ENCODE results near the gene C16orf92.

The C16orf92 gene

DNA sequence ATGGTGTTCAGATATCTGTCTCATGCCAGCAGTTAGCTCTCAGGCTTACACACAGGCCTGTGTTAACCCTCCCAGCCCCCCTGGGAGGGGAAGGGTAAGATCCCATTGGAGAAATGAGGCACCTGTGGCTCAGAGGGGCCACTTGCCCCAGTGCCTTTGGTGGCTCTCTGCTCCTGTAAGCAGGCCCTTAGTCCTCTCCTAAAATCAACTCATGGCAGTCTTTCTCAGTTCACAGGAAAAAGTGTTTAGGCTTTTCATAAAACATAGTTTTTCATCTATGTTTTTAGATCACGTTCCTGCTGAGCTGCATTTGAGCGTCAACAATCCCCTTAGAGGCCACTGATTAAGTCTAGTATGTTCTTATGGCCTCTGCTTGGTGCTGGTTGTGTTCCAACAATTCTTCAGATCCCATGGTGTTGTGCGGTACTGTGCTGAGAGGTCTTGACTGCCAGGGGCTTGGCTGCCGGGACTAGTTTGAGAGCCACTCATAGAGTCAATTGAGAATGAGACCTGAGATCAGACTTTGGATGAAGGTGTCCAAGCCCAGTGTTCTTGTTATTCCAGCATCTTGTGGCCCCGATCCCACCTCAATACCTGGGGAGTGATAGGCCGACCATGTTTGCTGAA lies 38.7 kb upstream of the C16orf92 start:
- TF ChIP-seq, protein P1, sequence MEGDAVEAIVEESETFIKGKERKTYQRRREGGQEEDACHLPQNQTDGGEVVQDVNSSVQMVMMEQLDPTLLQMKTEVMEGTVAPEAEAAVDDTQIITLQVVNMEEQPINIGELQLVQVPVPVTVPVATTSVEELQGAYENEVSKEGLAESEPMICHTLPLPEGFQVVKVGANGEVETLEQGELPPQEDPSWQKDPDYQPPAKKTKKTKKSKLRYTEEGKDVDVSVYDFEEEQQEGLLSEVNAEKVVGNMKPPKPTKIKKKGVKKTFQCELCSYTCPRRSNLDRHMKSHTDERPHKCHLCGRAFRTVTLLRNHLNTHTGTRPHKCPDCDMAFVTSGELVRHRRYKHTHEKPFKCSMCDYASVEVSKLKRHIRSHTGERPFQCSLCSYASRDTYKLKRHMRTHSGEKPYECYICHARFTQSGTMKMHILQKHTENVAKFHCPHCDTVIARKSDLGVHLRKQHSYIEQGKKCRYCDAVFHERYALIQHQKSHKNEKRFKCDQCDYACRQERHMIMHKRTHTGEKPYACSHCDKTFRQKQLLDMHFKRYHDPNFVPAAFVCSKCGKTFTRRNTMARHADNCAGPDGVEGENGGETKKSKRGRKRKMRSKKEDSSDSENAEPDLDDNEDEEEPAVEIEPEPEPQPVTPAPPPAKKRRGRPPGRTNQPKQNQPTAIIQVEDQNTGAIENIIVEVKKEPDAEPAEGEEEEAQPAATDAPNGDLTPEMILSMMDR (IDR thresholded peaks at IDR 0.05; ENCODE audit: low read depth, low read length) = no peak
- no peak overlapping the region for H3K27ac ChIP-seq
- H3K9me3 ChIP-seq (ENCODE audit: severe bottlenecking) = no peaks in the 10 kb centered on the region
- no peak overlapping the region for H3K4me3 ChIP-seq (ENCODE audit: low read depth, low read length)
- H3K27me3 ChIP-seq (ENCODE audit: insufficient read depth, low read depth, severe bottlenecking) = no peaks in the 10 kb centered on the region
- no peak for DNase-seq
- peaks cover 96% of the 10 kb centered on the region for H3K36me3 ChIP-seq

DNA sequence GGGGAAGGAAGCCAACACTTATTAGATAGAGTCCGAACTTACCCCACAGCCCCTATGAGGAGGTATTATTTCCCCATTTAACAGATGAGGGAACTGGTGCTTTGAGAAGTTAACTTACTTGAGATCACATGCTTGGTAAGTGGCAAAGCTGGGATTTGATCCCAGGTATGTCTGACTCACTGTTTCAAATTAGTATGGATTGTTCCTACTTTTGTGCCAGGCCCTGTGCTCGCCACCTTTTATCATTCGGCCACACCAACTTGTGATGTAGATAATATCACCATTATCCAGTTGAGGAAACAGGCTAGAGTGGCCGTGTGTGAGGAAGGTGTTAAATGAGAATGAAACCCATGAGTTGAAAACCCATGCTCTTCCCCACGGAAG lies 38.2 kb upstream of the C16orf92 start:
- DNase-seq = no peak
- TF ChIP-seq, protein P1 (IDR thresholded peaks at IDR 0.05; ENCODE audit: low read depth, low read length) = no peak
- Histone ChIP-seq H3K9me3 (ENCODE audit: severe bottlenecking) (no peaks in the 10 kb centered on the region), H3K36me3 (peaks cover 93% of the 10 kb centered on the region), H3K27ac (no peak overlapping the region), H3K27me3 (ENCODE audit: insufficient read depth, low read depth, severe bottlenecking) (no peaks in the 10 kb centered on the region), H3K4me3 (ENCODE audit: low read depth, low read length) (no peak overlapping the region)

DNA sequence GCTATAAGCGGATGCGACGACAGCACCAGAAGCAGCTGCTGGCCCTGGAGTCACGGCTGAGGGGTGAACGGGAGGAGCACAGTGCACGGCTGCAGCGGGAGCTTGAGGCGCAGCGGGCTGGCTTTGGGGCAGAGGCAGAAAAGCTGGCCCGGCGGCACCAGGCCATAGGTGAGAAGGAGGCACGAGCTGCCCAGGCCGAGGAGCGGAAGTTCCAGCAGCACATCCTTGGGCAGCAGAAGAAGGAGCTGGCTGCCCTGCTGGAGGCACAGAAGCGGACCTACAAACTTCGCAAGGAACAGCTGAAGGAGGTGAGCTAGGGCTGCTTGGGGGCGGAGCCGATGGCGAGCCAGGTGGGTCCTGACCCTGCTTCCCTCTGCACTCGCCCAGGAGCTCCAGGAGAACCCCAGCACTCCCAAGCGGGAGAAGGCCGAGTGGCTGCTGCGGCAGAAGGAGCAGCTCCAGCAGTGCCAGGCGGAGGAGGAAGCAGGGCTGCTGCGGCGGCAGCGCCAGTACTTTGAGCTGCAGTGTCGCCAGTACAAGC lies 37.7 kb upstream of the C16orf92 start:
- H3K27ac ChIP-seq = no peak overlapping the region
- no peaks in the 10 kb centered on the region for H3K9me3 ChIP-seq (ENCODE audit: severe bottlenecking)
- no peaks in the 10 kb centered on the region for H3K27me3 ChIP-seq (ENCODE audit: insufficient read depth, low read depth, severe bottlenecking)
- H3K4me3 ChIP-seq (ENCODE audit: low read depth, low read length) = no peak overlapping the region
- peaks cover 93% of the 10 kb centered on the region for H3K36me3 ChIP-seq
- TF ChIP-seq, protein P1 (IDR thresholded peaks at IDR 0.05; ENCODE audit: low read depth, low read length) = no peak
- no peak for DNase-seq

DNA sequence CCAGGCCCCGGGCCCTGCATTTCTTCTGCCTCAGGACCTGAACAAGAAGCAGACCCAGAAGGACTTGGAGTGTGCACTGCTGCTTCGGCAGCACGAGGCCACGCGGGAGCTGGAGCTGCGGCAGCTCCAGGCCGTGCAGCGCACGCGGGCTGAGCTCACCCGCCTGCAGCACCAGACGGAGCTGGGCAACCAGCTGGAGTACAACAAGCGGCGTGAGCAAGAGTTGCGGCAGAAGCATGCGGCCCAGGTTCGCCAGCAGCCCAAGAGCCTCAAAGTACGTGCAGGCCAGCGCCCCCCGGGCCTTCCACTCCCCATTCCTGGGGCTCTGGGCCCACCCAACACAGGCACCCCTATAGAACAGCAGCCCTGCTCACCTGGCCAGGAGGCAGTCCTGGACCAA lies 36.8 kb upstream of the C16orf92 start:
- Histone ChIP-seq H3K36me3 (peaks cover 93% of the 10 kb centered on the region), H3K4me3 (ENCODE audit: low read depth, low read length) (no peak overlapping the region), H3K27me3 (ENCODE audit: insufficient read depth, low read depth, severe bottlenecking) (no peaks in the 10 kb centered on the region), H3K27ac (no peak overlapping the region), H3K9me3 (ENCODE audit: severe bottlenecking) (no peaks in the 10 kb centered on the region)
- TF ChIP-seq, protein P1 (IDR thresholded peaks at IDR 0.05; ENCODE audit: low read depth, low read length) = no peak
- no peak for DNase-seq

DNA sequence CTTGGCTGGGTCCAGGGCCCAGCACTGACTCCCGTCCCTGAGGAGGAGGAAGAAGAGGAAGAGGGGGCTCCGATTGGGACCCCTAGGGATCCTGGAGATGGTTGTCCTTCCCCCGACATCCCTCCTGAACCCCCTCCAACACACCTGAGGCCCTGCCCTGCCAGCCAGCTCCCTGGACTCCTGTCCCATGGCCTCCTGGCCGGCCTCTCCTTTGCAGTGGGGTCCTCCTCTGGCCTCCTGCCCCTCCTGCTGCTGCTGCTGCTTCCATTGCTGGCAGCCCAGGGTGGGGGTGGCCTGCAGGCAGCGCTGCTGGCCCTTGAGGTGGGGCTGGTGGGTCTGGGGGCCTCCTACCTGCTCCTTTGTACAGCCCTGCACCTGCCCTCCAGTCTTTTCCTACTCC lies 36.1 kb upstream of the C16orf92 start:
- no peak for DNase-seq
- TF ChIP-seq, protein P1 (IDR thresholded peaks at IDR 0.05; ENCODE audit: low read depth, low read length) = no peak
- H3K27ac ChIP-seq = no peak overlapping the region
- peaks cover 92% of the 10 kb centered on the region for H3K36me3 ChIP-seq
- H3K4me3 ChIP-seq (ENCODE audit: low read depth, low read length) = no peak overlapping the region
- H3K9me3 ChIP-seq (ENCODE audit: severe bottlenecking) = no peaks in the 10 kb centered on the region
- H3K27me3 ChIP-seq (ENCODE audit: insufficient read depth, low read depth, severe bottlenecking) = no peaks in the 10 kb centered on the region
